Fibroblast of the aortic adventitia (primary cell): ENCODE results near the gene RSRC2. TPM values are rescaled to one million over a fixed set of nuclear protein-coding genes. Genes with fewer than 3 reads are reported as not detected.
"Not testable (repeated sequence)": the region's sequence is repeated elsewhere in the genome, so short reads cannot be mapped to it uniquely, and the experiment has no call there.

Source experiments
- DNase-seq: peaks from one replicate; pipeline ENCODE4 v3.0.0-alpha.2; 2010; ENCODE audit warnings: low read depth
- H3K4me3 ChIP-seq: 2 replicates; pipeline ENCODE4 v1.5.1; 2011; ENCODE audit warnings: low read depth, mild to moderate bottlenecking, control low read depth, low read length, moderate library complexity
- total RNA-seq: library from RNA; depleted of rRNA; stranded (reverse); fragments of >200 nt; gene quantifications from 2 replicates; pipeline ENCODE4 v1.2.3, GENCODE V29; 2012; ENCODE audit warnings: low replicate concordance
- TF ChIP-seq, protein P1 (sequence below): IDR thresholded peaks from 2 replicates; pipeline ENCODE4 v1.5.1; 2011; ENCODE audit warnings: mild to moderate bottlenecking, low read length, control low read depth, inconsistent platforms; ENCODE audit not compliant: insufficient read depth

Gene RSRC2, protein sequence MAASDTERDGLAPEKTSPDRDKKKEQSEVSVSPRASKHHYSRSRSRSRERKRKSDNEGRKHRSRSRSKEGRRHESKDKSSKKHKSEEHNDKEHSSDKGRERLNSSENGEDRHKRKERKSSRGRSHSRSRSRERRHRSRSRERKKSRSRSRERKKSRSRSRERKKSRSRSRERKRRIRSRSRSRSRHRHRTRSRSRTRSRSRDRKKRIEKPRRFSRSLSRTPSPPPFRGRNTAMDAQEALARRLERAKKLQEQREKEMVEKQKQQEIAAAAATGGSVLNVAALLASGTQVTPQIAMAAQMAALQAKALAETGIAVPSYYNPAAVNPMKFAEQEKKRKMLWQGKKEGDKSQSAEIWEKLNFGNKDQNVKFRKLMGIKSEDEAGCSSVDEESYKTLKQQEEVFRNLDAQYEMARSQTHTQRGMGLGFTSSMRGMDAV
- total RNA-seq, result 42.8 and 138 TPM in 2 replicates

GRCh38 chr12:122526683-122527477 lies at the start of gene RSRC2, which contains the start of gene KNTC1:
TSS of gene RSRC2 (minus strand) at chr12:122526936. CDS start at chr12:122526853, 83 bp downstream.
TSS of gene KNTC1 (plus strand) at chr12:122527249. CDS start at chr12:122530064, 2,815 bp downstream.
- peak; percentile 100 for DNase-seq
- TF ChIP-seq, protein P1, sequence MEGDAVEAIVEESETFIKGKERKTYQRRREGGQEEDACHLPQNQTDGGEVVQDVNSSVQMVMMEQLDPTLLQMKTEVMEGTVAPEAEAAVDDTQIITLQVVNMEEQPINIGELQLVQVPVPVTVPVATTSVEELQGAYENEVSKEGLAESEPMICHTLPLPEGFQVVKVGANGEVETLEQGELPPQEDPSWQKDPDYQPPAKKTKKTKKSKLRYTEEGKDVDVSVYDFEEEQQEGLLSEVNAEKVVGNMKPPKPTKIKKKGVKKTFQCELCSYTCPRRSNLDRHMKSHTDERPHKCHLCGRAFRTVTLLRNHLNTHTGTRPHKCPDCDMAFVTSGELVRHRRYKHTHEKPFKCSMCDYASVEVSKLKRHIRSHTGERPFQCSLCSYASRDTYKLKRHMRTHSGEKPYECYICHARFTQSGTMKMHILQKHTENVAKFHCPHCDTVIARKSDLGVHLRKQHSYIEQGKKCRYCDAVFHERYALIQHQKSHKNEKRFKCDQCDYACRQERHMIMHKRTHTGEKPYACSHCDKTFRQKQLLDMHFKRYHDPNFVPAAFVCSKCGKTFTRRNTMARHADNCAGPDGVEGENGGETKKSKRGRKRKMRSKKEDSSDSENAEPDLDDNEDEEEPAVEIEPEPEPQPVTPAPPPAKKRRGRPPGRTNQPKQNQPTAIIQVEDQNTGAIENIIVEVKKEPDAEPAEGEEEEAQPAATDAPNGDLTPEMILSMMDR, result no peak
- peak within 1 kb of the TSS; percentile 94 for H3K4me3 ChIP-seq

DNA sequence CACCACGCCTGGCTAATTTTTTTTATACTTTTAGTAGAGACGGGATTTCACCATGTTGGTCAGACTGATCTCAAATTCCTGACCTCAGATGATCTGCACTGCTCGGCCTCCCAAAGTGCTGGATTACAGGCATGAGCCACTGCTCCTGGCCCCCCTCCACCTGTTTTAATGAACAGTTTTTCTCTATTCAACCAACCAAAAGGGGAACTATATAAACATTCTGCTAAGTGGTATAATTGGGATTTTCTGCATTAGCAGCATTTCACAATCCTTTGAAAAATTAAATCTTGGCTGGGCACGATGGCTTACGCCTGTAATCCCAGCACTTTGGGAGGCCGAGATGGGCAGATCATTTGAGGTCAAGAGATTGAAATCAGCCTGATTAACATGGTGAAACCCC lies 45.1 kb upstream of the RSRC2 start:
- no peak overlapping the region for H3K4me3 ChIP-seq
- no peak for DNase-seq
- TF ChIP-seq, protein P1, result no peak

GRCh38 chr12:122570006-122570405 lies 43.3 kb upstream of the RSRC2 start:
- not testable (repeated sequence) for DNase-seq

DNA sequence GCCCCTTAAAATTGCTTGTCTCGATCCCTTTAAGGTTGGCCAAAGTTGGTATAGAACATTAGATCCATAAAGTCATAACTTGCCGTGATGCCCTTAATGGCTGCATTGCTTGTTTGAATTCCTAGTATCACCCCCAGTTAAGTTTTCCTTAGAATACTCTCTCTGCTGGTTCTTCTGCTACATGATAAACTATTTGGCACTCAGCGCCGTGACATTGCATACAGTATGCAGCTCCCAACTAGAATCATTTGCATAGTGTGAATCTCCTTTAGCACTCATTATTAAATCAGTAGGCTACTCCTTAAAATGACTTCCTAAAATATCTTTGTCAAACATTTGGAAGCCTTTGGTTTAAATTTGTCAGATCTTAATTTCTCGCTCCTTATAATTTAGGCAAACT lies 42.6 kb upstream of the RSRC2 start:
- no peak for DNase-seq
- H3K4me3 ChIP-seq, result no peak overlapping the region
- TF ChIP-seq, protein P1, result no peak

More at GRCh38 chr12:122570006-122570405, 43.3 kb upstream of the RSRC2 start:
- H3K4me3 ChIP-seq, result not testable (repeated sequence)

GRCh38 chr12:122566816-122567215 lies 40.1 kb upstream of the RSRC2 start:
- H3K4me3 ChIP-seq, DNase-seq: not testable (repeated sequence)

DNA sequence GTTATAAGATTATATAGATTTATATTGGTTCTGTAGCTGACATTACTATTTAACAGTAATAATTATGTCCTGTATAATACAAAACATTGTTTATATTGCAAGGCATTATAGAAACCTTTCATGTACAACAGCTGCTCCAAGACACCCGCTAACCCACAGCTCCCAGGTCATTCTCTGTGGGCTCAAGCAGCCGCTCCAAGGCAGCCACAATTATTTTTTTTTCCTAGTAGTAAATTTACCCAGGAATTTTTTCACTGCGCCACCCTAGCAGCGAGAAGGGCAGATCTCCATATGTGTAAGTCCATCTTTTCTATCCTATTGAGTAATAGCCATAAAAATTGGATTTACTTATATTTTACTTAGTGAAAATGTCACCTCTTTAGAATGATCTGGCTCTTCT lies 36.6 kb upstream of the RSRC2 start:
- H3K4me3 ChIP-seq, result no peak overlapping the region
- DNase-seq, result no peak
- TF ChIP-seq, protein P1, result no peak

- H3K4me3 ChIP-seq, result no peak overlapping the region
- TF ChIP-seq, protein P1, result no peak
- DNase-seq, result no peak
These were observed 33.4 kb upstream of the RSRC2 start for GRCh38 chr12:122560138-122560537.
